Stimulated activated naive CD4-positive, alpha-beta T cell (primary cell): Measurements from ENCODE around the gene PPFIA3.
"Not testable (repeated sequence)": the region's sequence is repeated elsewhere in the genome, so short reads cannot be mapped to it uniquely, and the experiment has no call there.

Source experiments
- DNase-seq, 6 experiments: peaks; one replicate each; lab custom pipeline; 2025; lab: John Stamatoyannopoulos, UW

Gene PPFIA3

GRCh38 chr19:49119411-49120324, at the start of gene PPFIA3:
TSS of gene PPFIA3 (plus strand) at chr19:49119544. CDS start at chr19:49127874, 8,330 bp downstream.
- peak in 2 of 6 experiments; percentile 32 to 52 for DNase-seq

- DNase-seq, result no peak
Observed at GRCh38 chr19:49070416-49070815, 48.9 kb upstream of the PPFIA3 start.

- no peak for DNase-seq
Observed at GRCh38 chr19:49071860-49072547, 47.3 kb upstream of the PPFIA3 start.

DNA sequence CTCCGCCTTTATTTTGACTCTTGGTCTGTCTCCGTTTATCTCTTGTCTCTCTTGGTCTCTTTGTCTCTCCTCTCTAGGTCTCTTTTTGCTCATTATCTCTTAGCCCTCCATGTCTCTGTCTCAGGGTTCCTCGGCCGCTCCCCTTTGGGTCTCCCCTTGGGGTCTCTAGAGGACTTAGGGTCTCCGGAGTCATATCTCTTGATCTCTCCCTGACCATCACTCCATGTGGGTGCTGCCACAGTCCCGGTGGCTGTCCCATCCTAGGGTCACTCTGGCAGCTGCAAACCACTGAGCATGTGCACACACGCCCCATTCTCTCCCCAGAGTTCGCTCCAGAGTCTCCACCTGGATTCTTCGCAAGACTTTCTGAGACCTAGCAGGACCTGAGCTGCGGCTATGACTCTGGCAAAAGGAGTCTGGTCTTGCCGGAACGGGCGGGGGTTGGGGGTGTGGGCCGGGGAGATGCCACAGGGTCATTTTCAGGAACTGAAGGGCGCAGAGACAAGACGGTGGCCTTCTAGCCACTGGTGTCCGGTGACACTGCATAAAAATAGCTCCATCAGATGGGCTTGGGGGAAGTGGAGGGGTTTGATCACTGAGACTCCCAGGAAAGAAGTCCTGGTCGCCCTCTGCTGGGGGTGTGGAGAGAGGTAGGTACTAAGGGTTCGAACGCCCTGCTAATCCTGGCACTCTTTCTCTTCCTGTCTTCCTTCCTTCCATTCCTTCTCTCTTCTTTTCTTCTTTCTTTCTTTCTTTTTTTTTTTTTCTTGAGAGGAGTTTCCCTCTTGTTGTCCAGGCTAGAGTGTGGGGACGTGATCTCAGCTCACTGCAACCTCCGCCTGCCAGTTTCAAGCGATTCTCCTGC, 45.6 kb upstream of the PPFIA3 start:
- DNase-seq, result no peak

DNA sequence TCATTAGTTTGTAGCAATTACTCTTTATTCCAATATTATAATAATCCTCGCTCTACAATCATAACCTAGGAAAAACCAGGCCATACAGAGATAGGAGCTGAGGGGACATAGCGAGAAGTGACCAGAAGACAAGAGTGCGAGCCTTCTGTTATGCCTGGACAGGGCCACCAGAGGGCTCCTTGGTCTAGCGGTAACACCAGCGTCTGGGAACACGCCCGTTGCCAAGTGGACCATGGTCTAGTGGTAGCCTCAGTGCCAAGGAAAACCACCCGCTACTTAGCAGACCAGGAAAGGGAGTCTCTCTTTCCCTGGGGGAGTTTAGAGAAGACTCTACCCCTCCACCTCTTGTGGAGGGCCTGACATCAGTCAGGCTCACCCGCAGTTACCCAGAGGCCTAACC, 44.5 kb upstream of the PPFIA3 start:
- DNase-seq, result not testable (repeated sequence)

DNA sequence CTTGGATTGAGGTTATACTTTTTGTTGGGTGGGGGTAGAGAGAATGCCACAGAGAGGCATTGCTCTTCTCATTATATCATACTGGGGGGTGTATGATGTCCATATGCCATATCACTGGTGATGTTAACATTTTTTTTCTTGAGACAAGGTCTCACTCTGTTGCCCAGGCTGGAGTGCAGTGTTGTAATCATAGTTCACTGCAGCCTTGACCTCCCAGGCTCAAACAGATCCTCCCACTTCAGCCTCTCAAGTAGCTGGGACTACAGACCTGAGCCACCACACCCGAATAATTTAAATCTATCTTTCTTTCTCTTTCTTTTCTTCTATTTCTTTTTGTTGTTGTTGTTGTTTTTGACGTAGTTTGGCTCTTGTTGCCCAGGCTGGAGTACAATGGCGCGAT, 39.0 kb upstream of the PPFIA3 start:
- DNase-seq, result no peak

- DNase-seq, result no peak
Observed at GRCh38 chr19:49081273-49081672, 38.1 kb upstream of the PPFIA3 start.

- DNase-seq, result no peak
Observed at GRCh38 chr19:49084206-49085019, 34.9 kb upstream of the PPFIA3 start.

GRCh38 chr19:49085020-49085867, 34.1 kb upstream of the PPFIA3 start, which contains the start of gene SNRNP70:
TSS of gene SNRNP70 (plus strand) at chr19:49085451. CDS start at chr19:49086415, 964 bp downstream.
- DNase-seq, result peak; percentile 98 to 99 (median 99)

DNA sequence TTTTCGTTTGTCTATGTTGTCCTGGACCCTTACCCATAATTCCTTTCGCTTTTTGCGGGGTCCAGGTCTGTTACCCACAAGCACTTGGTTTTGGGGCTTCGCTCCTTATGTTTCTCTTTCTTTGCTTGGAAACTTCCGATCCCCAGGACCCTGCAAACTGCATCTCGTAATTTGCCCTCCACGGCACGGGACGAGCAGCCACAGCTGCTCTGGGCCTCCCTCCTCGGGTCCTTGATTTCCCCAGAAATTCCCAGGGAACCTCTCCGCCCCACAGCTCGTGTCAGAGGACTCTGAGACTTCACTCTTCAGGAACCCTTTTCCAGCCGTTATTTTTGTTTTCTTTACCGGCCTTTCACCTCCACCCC, 33.5 kb upstream of the PPFIA3 start:
- DNase-seq, result no peak

DNA sequence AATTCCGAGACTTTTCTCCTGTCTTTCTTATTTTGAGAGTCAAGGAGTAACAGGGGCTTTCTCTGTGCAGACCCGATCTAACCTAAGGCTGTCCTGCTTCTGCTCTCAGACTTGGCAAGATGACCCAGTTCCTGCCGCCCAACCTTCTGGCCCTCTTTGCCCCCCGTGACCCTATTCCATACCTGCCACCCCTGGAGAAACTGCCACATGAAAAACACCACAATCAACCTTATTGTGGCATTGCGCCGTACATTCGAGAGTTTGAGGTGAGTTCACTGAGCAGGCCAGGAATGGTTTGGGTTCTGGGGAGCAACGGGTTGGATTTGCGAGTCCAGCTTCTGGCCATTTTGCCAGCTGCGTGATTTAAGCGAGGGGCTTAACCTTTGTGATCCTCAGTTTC, 33.0 kb upstream of the PPFIA3 start:
- DNase-seq, result no peak

- DNase-seq, result no peak
Observed at GRCh38 chr19:49091391-49092038, 27.8 kb upstream of the PPFIA3 start.

DNA sequence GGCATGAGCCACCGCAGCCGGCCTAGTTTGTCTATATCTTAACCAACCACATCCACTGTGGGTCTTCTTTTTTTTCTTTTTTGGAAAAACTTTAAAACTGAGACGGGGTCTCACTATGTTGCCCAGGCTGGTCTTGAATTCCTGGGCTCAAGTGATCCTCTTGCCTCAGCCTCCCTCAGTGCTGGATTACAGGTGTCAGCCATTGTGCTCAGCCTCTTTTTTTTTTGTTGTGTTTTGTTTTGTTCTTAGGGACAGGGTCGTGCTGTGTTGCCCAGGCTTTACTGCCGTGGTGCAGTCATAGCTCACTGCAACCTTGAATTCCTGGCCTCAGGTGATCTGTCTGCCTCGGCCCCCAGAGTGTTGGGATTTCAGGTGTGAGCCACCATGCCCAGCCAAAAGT, 26.7 kb upstream of the PPFIA3 start:
- no peak for DNase-seq

- no peak for DNase-seq
Observed at GRCh38 chr19:49094505-49095482, 24.6 kb upstream of the PPFIA3 start.

GRCh38 chr19:49097453-49098288, 21.7 kb upstream of the PPFIA3 start:
- DNase-seq, result peak; percentile 39 to 82 (median 62)

- DNase-seq, result no peak
Observed at GRCh38 chr19:49098795-49099194, 20.5 kb upstream of the PPFIA3 start.

DNA sequence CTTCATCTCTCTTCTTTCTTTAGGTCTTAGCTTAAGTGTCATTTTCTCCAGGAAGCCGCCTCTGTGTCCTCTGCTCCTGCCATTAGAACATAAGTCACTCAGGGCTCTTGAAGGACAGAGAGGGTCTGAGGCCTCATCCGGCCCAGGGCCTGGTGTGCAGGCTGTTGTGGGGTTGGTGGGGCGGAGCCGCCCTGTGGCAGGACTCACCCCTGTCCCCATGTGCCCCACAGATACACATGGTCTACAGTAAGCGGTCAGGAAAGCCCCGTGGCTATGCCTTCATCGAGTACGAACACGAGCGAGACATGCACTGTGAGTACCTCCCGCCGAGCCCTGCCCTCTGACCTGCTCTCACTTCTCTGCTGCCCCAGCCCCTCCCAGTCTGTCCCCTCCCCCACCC, 18.2 kb upstream of the PPFIA3 start:
- no peak for DNase-seq

GRCh38 chr19:49102303-49102702, 17.0 kb upstream of the PPFIA3 start:
- no peak for DNase-seq
